ENCODE data around the gene PLEKHO1.

PLEKHO1 gene

DNA sequence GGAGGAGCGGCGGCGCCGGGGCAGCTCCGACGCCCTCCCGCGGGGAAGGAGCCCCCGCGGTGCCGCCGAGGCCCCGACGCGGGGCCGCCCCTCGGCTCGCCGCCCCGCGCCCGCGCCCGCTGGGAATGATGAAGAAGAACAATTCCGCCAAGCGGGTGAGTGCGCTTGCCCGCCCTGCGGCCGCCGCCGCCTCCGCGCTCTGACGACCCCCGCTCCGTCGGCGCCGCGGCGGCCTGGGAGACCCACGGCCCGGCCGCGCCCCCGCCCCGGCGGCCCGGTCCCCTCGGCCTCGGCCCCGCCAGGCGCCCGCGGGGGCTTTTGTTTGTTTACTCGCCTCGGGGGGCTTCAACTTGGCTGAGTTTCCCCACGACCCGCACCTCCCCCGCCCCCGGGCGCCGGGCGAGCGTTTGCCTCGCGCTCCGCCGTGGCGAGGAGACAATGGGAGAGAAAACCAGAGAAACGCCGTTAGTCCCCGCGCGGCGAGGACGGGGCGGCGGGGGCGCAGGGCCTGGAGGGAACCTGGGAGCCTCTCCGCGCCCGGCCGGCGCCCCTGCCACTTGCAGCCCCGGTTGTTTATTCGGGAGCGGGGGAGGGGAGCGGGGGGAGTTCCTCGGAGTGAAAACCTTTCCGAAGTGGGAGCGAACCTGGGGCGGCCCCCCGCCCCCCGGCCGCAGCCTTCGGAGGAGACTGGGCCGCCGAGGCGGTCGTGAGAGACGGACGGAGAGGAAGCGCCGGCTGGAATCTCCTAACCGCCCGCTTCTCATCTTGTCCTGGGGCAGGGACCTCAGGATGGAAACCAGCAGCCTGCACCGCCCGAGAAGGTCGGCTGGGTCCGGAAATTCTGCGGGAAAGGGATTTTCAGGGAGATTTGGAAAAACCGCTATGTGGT lies 661 bp downstream of the PLEKHO1 start:
- H3K9ac ChIP-seq (ENCODE audit: insufficient read length, low read depth) = peak overlapping the region; percentile 75
- H3K4me1 ChIP-seq (ENCODE audit: insufficient read depth, insufficient read length) = peaks cover 7% of the 10 kb centered on the region
- H3K36me3 ChIP-seq (ENCODE audit: insufficient read depth, insufficient read length, low read length) = peaks cover 42% of the 10 kb centered on the region
- DNase-seq (ENCODE audit: low read depth, low spot score) = no peak
- H3K27me3 ChIP-seq (ENCODE audit: insufficient read depth, insufficient read length) = peaks cover 24% of the 10 kb centered on the region
- H3K9me3 ChIP-seq (ENCODE audit: insufficient read depth, low read length) = no peaks in the 10 kb centered on the region
- TF ChIP-seq YY1 (IDR thresholded peaks at IDR 0.05; ENCODE audit: insufficient read depth, insufficient read length) (no peak), ZNF274 (IDR thresholded peaks at IDR 0.05; ENCODE audit: low read depth, low read length) (no peak), SUZ12 (IDR thresholded peaks at IDR 0.05; ENCODE audit: extremely low read depth, insufficient read depth, insufficient read length) (no peak)
- H3K4me3 ChIP-seq (ENCODE audit: insufficient read length, low read depth) = peak overlapping the region; percentile 48

DNA sequence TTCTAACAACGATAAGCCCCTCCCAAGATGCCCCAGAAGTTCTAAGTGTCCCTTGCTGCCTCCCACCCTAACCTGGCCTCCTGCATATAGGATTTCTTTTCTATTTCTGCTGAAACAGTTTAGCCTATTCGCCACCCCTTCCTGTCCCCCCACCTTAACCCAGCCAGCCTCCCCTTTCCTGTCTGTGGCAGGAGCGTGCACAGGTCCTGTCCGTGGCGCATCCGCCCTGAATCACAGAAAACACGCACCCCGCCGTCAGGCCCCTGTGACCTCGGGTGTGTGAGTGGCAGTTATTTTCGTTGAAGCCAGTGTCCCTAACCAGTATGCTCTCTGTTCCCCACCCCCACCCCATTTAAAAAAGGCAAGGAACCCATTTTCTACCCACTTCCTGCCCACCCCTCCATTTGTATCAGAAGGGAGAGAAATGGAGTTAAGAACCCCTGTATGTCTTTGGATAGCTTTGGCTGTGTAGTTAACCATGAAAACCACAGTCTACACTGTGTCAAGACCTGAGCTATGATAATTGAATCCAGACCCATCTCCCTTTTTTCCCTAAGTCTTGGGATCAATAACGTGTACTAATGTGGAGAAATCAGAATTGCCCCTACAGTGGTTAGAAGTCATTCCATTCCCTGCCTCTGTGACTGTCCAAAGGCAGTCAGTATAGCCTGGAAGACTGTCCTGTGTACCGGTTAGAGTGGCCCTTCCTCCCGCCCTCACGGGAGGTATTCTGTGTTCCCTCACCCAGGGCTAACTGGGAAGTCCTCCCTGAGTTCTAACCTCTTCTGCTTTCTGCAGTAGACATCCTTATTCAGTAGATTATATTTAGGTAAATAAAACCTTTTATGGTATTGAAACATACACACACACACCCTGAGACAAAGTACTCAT lies 1.8 kb downstream of the PLEKHO1 start:
- Histone ChIP-seq H3K27me3 (ENCODE audit: insufficient read depth, insufficient read length) (peaks cover 24% of the 10 kb centered on the region), H3K9me3 (ENCODE audit: insufficient read depth, low read length) (no peaks in the 10 kb centered on the region), H3K4me3 (ENCODE audit: insufficient read length, low read depth) (peak overlapping the region; percentile 48), H3K9ac (ENCODE audit: insufficient read length, low read depth) (peak overlapping the region; percentile 75), H3K36me3 (ENCODE audit: insufficient read depth, insufficient read length, low read length) (peaks cover 53% of the 10 kb centered on the region), H3K4me1 (ENCODE audit: insufficient read depth, insufficient read length) (peaks cover 7% of the 10 kb centered on the region)
- DNase-seq (ENCODE audit: low read depth, low spot score) = no peak
- TF ChIP-seq ZNF274 (IDR thresholded peaks at IDR 0.05; ENCODE audit: low read depth, low read length) (no peak), SUZ12 (IDR thresholded peaks at IDR 0.05; ENCODE audit: extremely low read depth, insufficient read depth, insufficient read length) (no peak), YY1 (IDR thresholded peaks at IDR 0.05; ENCODE audit: insufficient read depth, insufficient read length) (no peak)

DNA sequence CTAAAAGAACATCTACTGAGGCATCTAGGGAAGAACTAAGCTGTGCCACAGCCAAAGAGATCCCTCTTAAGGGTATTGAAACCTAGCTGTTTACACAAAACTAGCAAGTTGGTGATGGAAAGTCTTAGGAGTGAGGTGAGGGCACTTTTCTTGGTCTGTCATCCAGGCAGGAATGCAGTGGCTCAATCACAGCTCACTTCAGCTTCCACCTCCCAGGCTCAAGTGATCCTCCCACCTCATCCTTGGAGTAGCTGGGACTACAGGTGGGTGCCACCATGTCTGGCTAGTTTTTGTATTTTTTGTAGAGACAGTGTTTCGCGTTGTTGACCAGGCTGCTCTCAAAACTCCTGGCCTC lies 2.4 kb downstream of the PLEKHO1 start:
- no peak overlapping the region for H3K4me3 ChIP-seq (ENCODE audit: insufficient read length, low read depth)
- peaks cover 21% of the 10 kb centered on the region for H3K27me3 ChIP-seq (ENCODE audit: insufficient read depth, insufficient read length)
- TF ChIP-seq YY1 (IDR thresholded peaks at IDR 0.05; ENCODE audit: insufficient read depth, insufficient read length) (no peak), ZNF274 (IDR thresholded peaks at IDR 0.05; ENCODE audit: low read depth, low read length) (no peak), SUZ12 (IDR thresholded peaks at IDR 0.05; ENCODE audit: extremely low read depth, insufficient read depth, insufficient read length) (no peak)
- H3K4me1 ChIP-seq (ENCODE audit: insufficient read depth, insufficient read length) = peaks cover 7% of the 10 kb centered on the region
- H3K9ac ChIP-seq (ENCODE audit: insufficient read length, low read depth) = no peak overlapping the region
- no peaks in the 10 kb centered on the region for H3K9me3 ChIP-seq (ENCODE audit: insufficient read depth, low read length)
- peaks cover 59% of the 10 kb centered on the region for H3K36me3 ChIP-seq (ENCODE audit: insufficient read depth, insufficient read length, low read length)
- no peak for DNase-seq (ENCODE audit: low read depth, low spot score)

DNA sequence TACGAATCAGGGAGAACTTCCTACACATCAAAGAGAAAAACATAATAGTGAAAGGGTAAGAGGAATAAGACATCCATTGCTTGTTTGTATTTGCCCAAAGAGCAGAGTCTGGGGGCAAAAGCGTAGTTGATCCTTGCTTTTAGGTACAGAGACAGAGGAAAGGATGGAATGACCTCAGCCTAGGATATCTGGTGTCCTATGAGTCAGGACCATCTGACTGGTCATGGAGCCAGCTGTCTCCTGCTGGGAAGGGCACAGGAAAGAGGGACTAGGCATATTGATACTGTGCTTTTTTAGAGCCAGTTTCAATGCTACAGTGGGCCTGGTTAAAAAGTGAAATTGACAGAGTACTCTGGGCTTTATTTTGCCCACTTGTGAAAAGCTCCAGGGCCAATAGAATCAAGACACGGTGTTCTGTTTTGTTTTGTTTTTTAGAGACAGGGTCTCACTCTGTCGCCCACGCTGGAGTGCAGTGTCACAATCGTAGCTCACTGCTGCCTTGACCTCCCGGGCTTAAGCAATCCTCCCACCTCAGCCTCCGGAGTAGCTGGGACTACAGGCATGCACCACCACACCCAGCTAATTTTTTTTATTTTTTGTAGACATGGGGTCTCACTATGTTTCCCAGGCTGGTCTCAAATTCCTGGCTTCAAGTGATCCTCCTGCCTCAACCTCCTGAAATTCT lies 3.2 kb downstream of the PLEKHO1 start:
- H3K9me3 ChIP-seq (ENCODE audit: insufficient read depth, low read length) = no peaks in the 10 kb centered on the region
- H3K36me3 ChIP-seq (ENCODE audit: insufficient read depth, insufficient read length, low read length) = peaks cover 67% of the 10 kb centered on the region
- TF ChIP-seq SUZ12 (IDR thresholded peaks at IDR 0.05; ENCODE audit: extremely low read depth, insufficient read depth, insufficient read length) = no peak
- no peak for TF ChIP-seq ZNF274 (IDR thresholded peaks at IDR 0.05; ENCODE audit: low read depth, low read length)
- no peak for TF ChIP-seq YY1 (IDR thresholded peaks at IDR 0.05; ENCODE audit: insufficient read depth, insufficient read length)
- no peak for DNase-seq (ENCODE audit: low read depth, low spot score)
- peaks cover 7% of the 10 kb centered on the region for H3K4me1 ChIP-seq (ENCODE audit: insufficient read depth, insufficient read length)
- H3K9ac ChIP-seq (ENCODE audit: insufficient read length, low read depth) = no peak overlapping the region
- no peak overlapping the region for H3K4me3 ChIP-seq (ENCODE audit: insufficient read length, low read depth)
- peaks cover 17% of the 10 kb centered on the region for H3K27me3 ChIP-seq (ENCODE audit: insufficient read depth, insufficient read length)

DNA sequence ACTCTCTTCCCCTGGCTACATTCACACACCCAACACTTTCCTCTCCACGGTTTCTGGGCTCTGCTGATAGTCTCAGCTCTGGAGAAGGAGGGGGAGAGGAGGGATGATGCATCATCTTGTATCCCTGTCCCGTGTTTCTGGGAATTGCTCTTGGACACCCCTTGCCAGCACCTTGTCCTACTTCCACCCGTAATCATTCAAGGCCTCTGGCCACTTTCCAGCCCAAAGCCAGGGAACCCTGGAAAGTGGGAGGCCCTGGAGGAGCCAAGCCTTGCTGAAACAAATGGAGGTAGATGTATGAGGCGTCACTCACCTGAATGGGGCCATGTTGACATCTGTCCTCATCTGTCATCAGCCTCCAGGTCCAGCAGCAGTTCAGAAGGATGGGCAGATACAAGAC lies 4.4 kb downstream of the PLEKHO1 start:
- TF ChIP-seq YY1 (IDR thresholded peaks at IDR 0.05; ENCODE audit: insufficient read depth, insufficient read length) = no peak
- no peak for TF ChIP-seq ZNF274 (IDR thresholded peaks at IDR 0.05; ENCODE audit: low read depth, low read length)
- no peak for TF ChIP-seq SUZ12 (IDR thresholded peaks at IDR 0.05; ENCODE audit: extremely low read depth, insufficient read depth, insufficient read length)
- Histone ChIP-seq H3K4me3 (ENCODE audit: insufficient read length, low read depth) (no peak overlapping the region), H3K9me3 (ENCODE audit: insufficient read depth, low read length) (no peaks in the 10 kb centered on the region), H3K36me3 (ENCODE audit: insufficient read depth, insufficient read length, low read length) (peaks cover 78% of the 10 kb centered on the region), H3K9ac (ENCODE audit: insufficient read length, low read depth) (no peak overlapping the region), H3K27me3 (ENCODE audit: insufficient read depth, insufficient read length) (peaks cover 5% of the 10 kb centered on the region), H3K4me1 (ENCODE audit: insufficient read depth, insufficient read length) (peaks cover 7% of the 10 kb centered on the region)
- DNase-seq (ENCODE audit: low read depth, low spot score) = no peak

DNA sequence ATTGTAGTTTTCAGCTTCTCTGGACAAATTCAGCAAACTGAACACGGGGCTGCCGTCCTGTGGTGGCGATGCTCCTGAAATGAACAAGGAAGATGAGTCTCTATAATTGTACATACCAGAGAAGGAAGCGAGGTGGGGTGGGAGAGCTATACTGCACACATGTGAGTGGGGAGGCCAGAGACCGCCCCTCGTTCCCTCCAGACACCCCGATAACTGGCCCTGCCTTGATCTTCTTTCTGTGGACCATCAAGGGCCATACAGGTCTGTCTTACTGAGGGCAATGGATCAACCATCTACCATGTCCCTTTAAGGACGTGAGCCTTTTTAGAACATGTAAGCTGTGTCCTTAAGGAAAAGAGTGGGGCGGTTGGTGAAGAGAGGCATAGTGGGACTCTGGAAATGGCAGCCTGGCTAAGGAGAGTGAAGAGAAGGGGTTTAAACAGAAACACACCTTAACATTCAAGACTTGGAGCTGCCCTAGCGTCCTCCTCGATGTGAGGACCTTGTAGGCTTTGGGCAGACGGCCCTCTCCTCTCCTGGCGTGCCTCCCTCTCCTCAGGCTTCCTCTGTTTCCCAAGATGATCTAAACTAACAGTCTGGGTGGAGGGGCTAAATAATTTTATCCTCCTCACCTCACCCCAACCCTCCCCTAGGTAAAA lies 5.8 kb downstream of the PLEKHO1 start:
- peaks cover 7% of the 10 kb centered on the region for H3K4me1 ChIP-seq (ENCODE audit: insufficient read depth, insufficient read length)

More for the DNA sequence above, 5.8 kb downstream of the PLEKHO1 start:
- no peaks in the 10 kb centered on the region for H3K9me3 ChIP-seq (ENCODE audit: insufficient read depth, low read length)
- no peak overlapping the region for H3K9ac ChIP-seq (ENCODE audit: insufficient read length, low read depth)
- peaks cover 90% of the 10 kb centered on the region for H3K36me3 ChIP-seq (ENCODE audit: insufficient read depth, insufficient read length, low read length)
- no peak overlapping the region for H3K4me3 ChIP-seq (ENCODE audit: insufficient read length, low read depth)
- no peak for DNase-seq (ENCODE audit: low read depth, low spot score)
- no peak for TF ChIP-seq ZNF274 (IDR thresholded peaks at IDR 0.05; ENCODE audit: low read depth, low read length)
- no peaks in the 10 kb centered on the region for H3K27me3 ChIP-seq (ENCODE audit: insufficient read depth, insufficient read length)

Measured in NT2/D1 (cell line).